ENCODE results near the gene THAP9.

The THAP9 gene

GRCh38 chr4:82965763-82966162, 65.2 kb downstream of the THAP9 start:
- no peak for FAIRE-seq

GRCh38 chr4:82968972-82969371, 68.4 kb downstream of the THAP9 start:
- no peak for FAIRE-seq

- no peak for FAIRE-seq
Measured at GRCh38 chr4:82969414-82969813, 68.9 kb downstream of the THAP9 start.

Data from G401.6 (cell line).